ENCODE data around the gene ZNF397. TPM values are rescaled to one million over a fixed set of nuclear protein-coding genes. Genes with fewer than 3 reads are reported as not detected.
"Not testable (repeated sequence)": the region's sequence is repeated elsewhere in the genome, so short reads cannot be mapped to it uniquely, and the experiment has no call there.

ZNF397 gene
- total and polyA plus RNA-seq, 2 donors (not counting 1 experiment from before 2014, with no cell fraction given): 16.8 to 67.2 TPM

DNA sequence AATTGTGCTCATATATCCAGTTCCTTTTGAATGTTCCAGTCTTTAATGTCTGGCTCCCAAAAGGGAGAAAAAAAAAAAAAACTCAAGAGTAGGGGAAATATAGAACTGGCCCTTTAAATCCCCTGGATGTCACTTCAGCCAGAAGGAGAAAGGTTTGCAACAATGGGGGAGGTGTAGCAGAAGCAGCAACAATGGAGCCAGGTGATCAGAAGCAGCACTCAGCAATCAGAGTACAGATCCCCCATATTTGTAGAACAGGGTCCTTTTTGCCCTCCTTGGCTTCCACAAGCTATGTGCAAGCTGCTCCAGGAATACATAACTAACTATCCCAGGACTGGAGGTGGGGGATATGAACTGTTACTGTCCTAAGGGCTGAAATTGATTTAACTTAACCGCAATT is 25.8 kb upstream of the ZNF397 start:
- H3K4me3 ChIP-seq (ENCODE audit: control extremely low read depth in 1 of 5, extremely low read depth in 1 of 5, insufficient read depth in 1 of 5, low read depth in 2 of 5, low read length in 4 of 5): no peak overlapping the region
- no peaks in the 10 kb centered on the region for H3K79me2 ChIP-seq (ENCODE audit: control insufficient read depth, insufficient read depth, low read length)
- intact Hi-C loops (cut with micrococcal nuclease): no loop called here
- no CpG with 5 or more reads among the region's 1 CpG for WGBS (ENCODE audit: insufficient coverage)
- H3K4me3 Mint-ChIP-seq: no peak overlapping the region
- no peaks in the 10 kb centered on the region for H3K36me3 ChIP-seq (replicated peaks in 1 of 2; ENCODE audit: control extremely low read depth in 1 of 2, control insufficient read depth in 1 of 2, extremely low read depth in 1 of 2, insufficient read depth in 2 of 2, low read length in 1 of 2)
- no peaks in the 10 kb centered on the region for H3K4me1 Mint-ChIP-seq
- no peak overlapping the region for H3K27ac ChIP-seq (ENCODE audit: low read length in 2 of 2)
- H2AFZ ChIP-seq (ENCODE audit: insufficient read depth, low read depth, low read length, poor library complexity, severe bottlenecking): no peak overlapping the region
- H3K27me3 Mint-ChIP-seq: no peaks in the 10 kb centered on the region
- TF ChIP-seq, protein P1, sequence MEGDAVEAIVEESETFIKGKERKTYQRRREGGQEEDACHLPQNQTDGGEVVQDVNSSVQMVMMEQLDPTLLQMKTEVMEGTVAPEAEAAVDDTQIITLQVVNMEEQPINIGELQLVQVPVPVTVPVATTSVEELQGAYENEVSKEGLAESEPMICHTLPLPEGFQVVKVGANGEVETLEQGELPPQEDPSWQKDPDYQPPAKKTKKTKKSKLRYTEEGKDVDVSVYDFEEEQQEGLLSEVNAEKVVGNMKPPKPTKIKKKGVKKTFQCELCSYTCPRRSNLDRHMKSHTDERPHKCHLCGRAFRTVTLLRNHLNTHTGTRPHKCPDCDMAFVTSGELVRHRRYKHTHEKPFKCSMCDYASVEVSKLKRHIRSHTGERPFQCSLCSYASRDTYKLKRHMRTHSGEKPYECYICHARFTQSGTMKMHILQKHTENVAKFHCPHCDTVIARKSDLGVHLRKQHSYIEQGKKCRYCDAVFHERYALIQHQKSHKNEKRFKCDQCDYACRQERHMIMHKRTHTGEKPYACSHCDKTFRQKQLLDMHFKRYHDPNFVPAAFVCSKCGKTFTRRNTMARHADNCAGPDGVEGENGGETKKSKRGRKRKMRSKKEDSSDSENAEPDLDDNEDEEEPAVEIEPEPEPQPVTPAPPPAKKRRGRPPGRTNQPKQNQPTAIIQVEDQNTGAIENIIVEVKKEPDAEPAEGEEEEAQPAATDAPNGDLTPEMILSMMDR (IDR thresholded peaks at IDR 0.05): no peak
- no peaks in the 10 kb centered on the region for H3K9me3 ChIP-seq (ENCODE audit: control extremely low read depth in 1 of 3, control insufficient read depth in 2 of 3, insufficient read depth in 1 of 3, low read length in 2 of 3)
- ChIA-PET CTCF (no interaction called here), POLR2A (no interaction called here)
- DNase-seq (no peak), ATAC-seq (ENCODE audit: low read depth) (no peak)
- no peak overlapping the region for H3K4me2 ChIP-seq (replicated peaks; ENCODE audit: low read depth, low read length, poor library complexity, severe bottlenecking)
- H3K9ac ChIP-seq (ENCODE audit: low read length): no peak overlapping the region
- no peaks in the 10 kb centered on the region for H3K4me1 ChIP-seq (ENCODE audit: control insufficient read depth in 2 of 2, insufficient read depth in 2 of 2, low read length in 2 of 2)
- no peaks in the 10 kb centered on the region for H3K9me3 Mint-ChIP-seq (ENCODE audit: insufficient read depth)
- no peaks in the 10 kb centered on the region for H4K20me1 ChIP-seq (ENCODE audit: control insufficient read depth, insufficient read depth, low read length, poor library complexity, severe bottlenecking)
- no peaks in the 10 kb centered on the region for H3K27me3 ChIP-seq (replicated peaks in 1 of 4; ENCODE audit: control extremely low read depth in 1 of 4, control insufficient read depth in 3 of 4, insufficient read depth in 4 of 4, low read length in 3 of 4)
- H3K27ac Mint-ChIP-seq: no peak overlapping the region

DNA sequence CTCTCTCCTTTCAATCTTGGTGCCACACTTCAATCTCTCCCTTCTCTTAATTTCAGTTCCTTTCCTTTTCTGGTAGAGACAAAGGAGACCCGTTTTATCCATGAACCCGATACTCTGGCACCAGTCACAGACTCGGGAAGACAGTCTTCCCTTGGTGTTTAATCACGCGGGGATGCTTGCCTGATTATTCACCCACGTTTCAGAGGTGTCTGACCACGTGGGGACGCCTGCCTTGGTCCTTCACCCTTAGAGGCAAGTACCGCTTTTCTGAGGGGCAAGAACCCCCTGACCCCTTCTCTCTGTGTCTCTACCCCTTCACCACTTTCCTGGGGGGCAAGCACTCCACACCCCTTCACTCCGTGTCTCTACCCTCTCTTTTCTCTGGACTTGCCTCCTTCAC is 24.2 kb upstream of the ZNF397 start:
- H4K20me1 ChIP-seq (ENCODE audit: control insufficient read depth, insufficient read depth, low read length, poor library complexity, severe bottlenecking); CTCF ChIA-PET; H3K36me3 ChIP-seq (replicated peaks in 1 of 2; ENCODE audit: control extremely low read depth in 1 of 2, control insufficient read depth in 1 of 2, extremely low read depth in 1 of 2, insufficient read depth in 2 of 2, low read length in 1 of 2); H3K4me1 ChIP-seq (ENCODE audit: control insufficient read depth in 2 of 2, insufficient read depth in 2 of 2, low read length in 2 of 2); POLR2A ChIA-PET; H3K4me3 ChIP-seq (ENCODE audit: control extremely low read depth in 1 of 5, extremely low read depth in 1 of 5, insufficient read depth in 1 of 5, low read depth in 2 of 5, low read length in 4 of 5); H3K27ac Mint-ChIP-seq; H3K27me3 Mint-ChIP-seq; H3K9me3 ChIP-seq (ENCODE audit: control extremely low read depth in 1 of 3, control insufficient read depth in 2 of 3, insufficient read depth in 1 of 3, low read length in 2 of 3); H3K4me3 Mint-ChIP-seq; H3K4me1 Mint-ChIP-seq; DNase-seq; H3K79me2 ChIP-seq (ENCODE audit: control insufficient read depth, insufficient read depth, low read length); H3K27ac ChIP-seq (ENCODE audit: low read length in 2 of 2); H3K9me3 Mint-ChIP-seq (ENCODE audit: insufficient read depth); H2AFZ ChIP-seq (ENCODE audit: insufficient read depth, low read depth, low read length, poor library complexity, severe bottlenecking); intact Hi-C loops (cut with micrococcal nuclease); H3K4me2 ChIP-seq (replicated peaks; ENCODE audit: low read depth, low read length, poor library complexity, severe bottlenecking); H3K9ac ChIP-seq (ENCODE audit: low read length); ATAC-seq (ENCODE audit: low read depth); H3K27me3 ChIP-seq (replicated peaks in 1 of 4; ENCODE audit: control extremely low read depth in 1 of 4, control insufficient read depth in 3 of 4, insufficient read depth in 4 of 4, low read length in 3 of 4): not testable (repeated sequence)
- 93% methylated on average over 10 of the region's 10 CpGs for WGBS (ENCODE audit: insufficient coverage)

DNA sequence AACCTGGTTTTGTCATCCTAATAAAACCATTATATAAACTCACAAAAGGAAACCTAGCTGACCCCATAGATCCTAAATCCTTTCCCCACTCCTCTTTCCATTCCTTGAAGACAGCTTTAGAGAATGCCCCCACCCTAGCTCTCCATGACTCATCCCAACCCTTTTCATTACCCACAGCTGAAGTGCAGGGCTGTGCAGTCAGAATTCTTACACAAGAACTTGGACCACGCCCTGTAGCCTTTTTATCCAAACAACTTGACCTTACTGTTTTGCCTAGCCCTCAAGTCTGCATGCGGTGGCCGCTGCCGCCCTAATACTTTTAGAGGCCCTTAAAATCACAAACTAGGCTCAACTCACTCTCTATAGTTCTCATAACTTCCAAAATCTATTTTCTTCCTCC is 21.5 kb upstream of the ZNF397 start:
- H3K27me3 ChIP-seq (replicated peaks in 1 of 4; ENCODE audit: control extremely low read depth in 1 of 4, control insufficient read depth in 3 of 4, insufficient read depth in 4 of 4, low read length in 3 of 4); H3K36me3 ChIP-seq (replicated peaks in 1 of 2; ENCODE audit: control extremely low read depth in 1 of 2, control insufficient read depth in 1 of 2, extremely low read depth in 1 of 2, insufficient read depth in 2 of 2, low read length in 1 of 2); H3K4me3 ChIP-seq (ENCODE audit: control extremely low read depth in 1 of 5, extremely low read depth in 1 of 5, insufficient read depth in 1 of 5, low read depth in 2 of 5, low read length in 4 of 5); DNase-seq; H3K4me1 ChIP-seq (ENCODE audit: control insufficient read depth in 2 of 2, insufficient read depth in 2 of 2, low read length in 2 of 2); H3K27me3 Mint-ChIP-seq; H3K27ac ChIP-seq (ENCODE audit: low read length in 2 of 2); H3K9me3 Mint-ChIP-seq (ENCODE audit: insufficient read depth); H3K9me3 ChIP-seq (ENCODE audit: control extremely low read depth in 1 of 3, control insufficient read depth in 2 of 3, insufficient read depth in 1 of 3, low read length in 2 of 3); H3K79me2 ChIP-seq (ENCODE audit: control insufficient read depth, insufficient read depth, low read length); intact Hi-C loops (cut with micrococcal nuclease); ATAC-seq (ENCODE audit: low read depth); H3K4me2 ChIP-seq (replicated peaks; ENCODE audit: low read depth, low read length, poor library complexity, severe bottlenecking); H4K20me1 ChIP-seq (ENCODE audit: control insufficient read depth, insufficient read depth, low read length, poor library complexity, severe bottlenecking); POLR2A ChIA-PET; H3K27ac Mint-ChIP-seq; H3K4me3 Mint-ChIP-seq; H2AFZ ChIP-seq (ENCODE audit: insufficient read depth, low read depth, low read length, poor library complexity, severe bottlenecking); H3K9ac ChIP-seq (ENCODE audit: low read length); H3K4me1 Mint-ChIP-seq: not testable (repeated sequence)
- WGBS (ENCODE audit: insufficient coverage): 97% methylated on average over 4 of the region's 4 CpGs
- CTCF ChIA-PET: interaction anchor here (1.3 kb wide), 1 partner anchor 11 kb away, joined by 4 read pairs; no protein-coding TSS in a partner anchor

Data from B cell (primary cell).